ENCODE results near the gene FMO4. TPM values are rescaled to one million over a fixed set of nuclear protein-coding genes. Genes with fewer than 3 reads are reported as not detected.
"Not testable (repeated sequence)": the region's sequence is repeated elsewhere in the genome, so short reads cannot be mapped to it uniquely, and the experiment has no call there.

Gene FMO4
- total RNA-seq, 2 experiments from 2014 or later, result 2.6 to 3.5 TPM

DNA sequence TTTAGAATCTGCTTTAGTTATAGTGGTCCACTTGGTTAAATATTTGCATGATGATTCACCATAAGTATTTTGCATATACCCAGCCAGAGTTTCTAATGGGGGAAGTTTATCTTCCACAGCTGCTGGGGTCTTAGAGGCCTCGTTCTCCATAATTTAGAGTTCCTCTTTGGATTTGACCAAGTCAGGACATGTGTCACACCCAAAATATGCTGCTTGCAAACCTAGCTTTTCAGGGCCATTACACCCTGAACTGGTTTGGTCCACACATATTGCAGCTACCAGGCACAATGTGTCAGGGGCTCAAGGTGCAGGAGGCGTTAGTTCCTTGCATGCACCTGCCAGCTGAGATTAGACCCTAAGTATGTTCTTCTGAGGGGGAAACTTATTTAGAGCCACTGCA, 17.1 kb upstream of the FMO4 start:
- H3K27ac Mint-ChIP-seq, result no peak overlapping the region
- POLR2A ChIA-PET, result no interaction called here
- H3K4me1 Mint-ChIP-seq, result no peaks in the 10 kb centered on the region
- H3K4me3 Mint-ChIP-seq, result no peak overlapping the region
- ATAC-seq (ENCODE audit: low read depth) (no peak), DNase-seq (no peak)
- peaks cover 16% of the 10 kb centered on the region for H3K9me3 Mint-ChIP-seq
- H3K36me3 Mint-ChIP-seq, result no peaks in the 10 kb centered on the region
- H3K27me3 Mint-ChIP-seq, result peaks cover 10% of the 10 kb centered on the region

DNA sequence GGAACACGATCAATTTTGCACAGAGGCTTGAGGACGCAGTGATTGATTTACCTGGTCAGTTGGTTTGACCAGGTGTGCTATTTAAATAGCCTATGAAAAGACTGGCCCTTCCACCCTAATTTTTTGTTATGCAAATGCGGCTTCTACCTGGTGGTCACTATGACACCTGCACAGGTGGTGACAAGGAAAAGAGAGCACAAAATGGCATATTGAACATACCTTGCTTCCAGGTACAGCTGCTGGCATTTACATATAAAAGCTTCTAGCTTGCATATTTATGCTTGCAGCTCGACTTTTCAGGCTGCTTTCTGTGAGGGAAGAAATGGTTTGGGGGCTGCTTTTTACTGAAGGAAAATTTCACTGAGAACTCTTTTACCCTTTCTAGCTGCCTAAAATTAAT, 15.3 kb upstream of the FMO4 start:
- Mint-ChIP-seq H3K27ac (no peak overlapping the region), H3K9me3 (peaks cover 21% of the 10 kb centered on the region), H3K27me3 (peaks cover 17% of the 10 kb centered on the region), H3K4me1 (no peaks in the 10 kb centered on the region), H3K36me3 (no peaks in the 10 kb centered on the region), H3K4me3 (no peak overlapping the region)
- ATAC-seq (ENCODE audit: low read depth), result no peak
- POLR2A ChIA-PET, result no interaction called here
- no peak for DNase-seq

DNA sequence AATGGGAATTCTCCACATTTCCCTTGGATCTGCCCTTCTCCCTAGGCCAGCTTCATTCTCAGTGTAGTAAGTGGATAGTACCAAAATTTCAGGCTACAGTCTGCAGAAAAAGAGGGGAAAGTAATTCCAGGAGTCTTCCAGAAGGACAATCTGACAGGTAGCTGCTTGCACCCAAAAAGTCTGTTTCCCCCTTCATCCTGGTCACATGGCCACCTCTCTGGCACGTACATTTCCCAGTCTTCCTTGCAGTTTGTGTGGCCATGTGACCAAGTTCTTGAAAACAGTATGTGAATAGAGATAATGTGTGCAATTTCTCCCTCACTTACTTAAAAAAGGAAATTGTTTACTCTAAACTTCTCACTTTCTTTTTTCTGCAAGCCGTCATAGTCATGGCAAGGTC, 14.6 kb upstream of the FMO4 start:
- Mint-ChIP-seq H3K27me3 (peaks cover 17% of the 10 kb centered on the region), H3K36me3 (no peaks in the 10 kb centered on the region), H3K9me3 (peaks cover 21% of the 10 kb centered on the region), H3K27ac (no peak overlapping the region), H3K4me1 (no peaks in the 10 kb centered on the region), H3K4me3 (no peak overlapping the region)
- DNase-seq (no peak), ATAC-seq (ENCODE audit: low read depth) (no peak)
- POLR2A ChIA-PET, result no interaction called here

DNA sequence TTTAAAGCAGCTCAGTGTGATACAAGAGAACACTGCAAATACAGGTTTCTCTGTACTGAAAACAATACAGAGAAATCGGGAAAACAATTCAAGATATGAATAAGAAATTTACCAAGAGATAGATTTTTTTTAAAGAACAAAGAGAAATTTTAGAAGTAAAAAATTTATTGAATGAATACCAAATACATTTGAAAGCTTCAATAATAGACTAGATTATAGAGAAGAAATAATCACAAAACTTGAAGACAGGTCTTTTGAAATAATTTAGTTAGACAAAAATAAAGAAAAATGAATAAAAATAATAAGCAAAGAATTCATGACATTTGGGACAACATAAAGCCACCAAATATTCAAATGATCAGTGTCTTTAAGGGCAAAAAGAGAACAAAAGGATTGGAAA, 13.6 kb upstream of the FMO4 start:
- no peak overlapping the region for H3K27ac Mint-ChIP-seq
- H3K27me3 Mint-ChIP-seq, result peaks cover 14% of the 10 kb centered on the region
- no peaks in the 10 kb centered on the region for H3K36me3 Mint-ChIP-seq
- H3K4me3 Mint-ChIP-seq, result no peak overlapping the region
- peaks cover 21% of the 10 kb centered on the region for H3K9me3 Mint-ChIP-seq
- no peaks in the 10 kb centered on the region for H3K4me1 Mint-ChIP-seq
- DNase-seq (no peak), ATAC-seq (ENCODE audit: low read depth) (no peak)
- POLR2A ChIA-PET, result no interaction called here

DNA sequence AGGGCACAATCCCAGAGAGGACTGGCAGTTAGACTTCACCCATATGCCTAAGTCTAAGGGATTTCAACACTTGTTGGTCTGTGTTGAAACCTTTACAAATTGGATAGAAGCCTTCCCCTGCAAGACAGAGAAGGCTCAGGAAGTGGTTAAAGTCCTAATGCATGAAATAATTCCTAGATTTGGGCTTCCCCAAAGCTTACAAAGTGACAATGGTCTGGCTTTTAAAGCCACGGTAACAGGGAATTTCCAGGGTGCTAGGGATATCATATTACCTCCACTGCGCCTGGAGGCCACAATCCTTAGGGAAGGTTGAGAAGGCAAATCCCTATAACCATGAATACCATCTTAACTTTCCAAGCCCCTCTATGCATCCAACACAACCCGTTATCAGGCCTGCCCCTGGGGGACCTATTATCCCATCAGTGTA, 3.3 kb upstream of the FMO4 start:
- H3K4me1 Mint-ChIP-seq, result peaks cover 10% of the 10 kb centered on the region
- POLR2A ChIA-PET, result no interaction called here
- no peak overlapping the region for H3K27ac Mint-ChIP-seq
- no peaks in the 10 kb centered on the region for H3K27me3 Mint-ChIP-seq
- DNase-seq (no peak), ATAC-seq (ENCODE audit: low read depth) (no peak)
- no peak overlapping the region for H3K4me3 Mint-ChIP-seq
- H3K9me3 Mint-ChIP-seq, result no peaks in the 10 kb centered on the region
- H3K36me3 Mint-ChIP-seq, result no peaks in the 10 kb centered on the region

DNA sequence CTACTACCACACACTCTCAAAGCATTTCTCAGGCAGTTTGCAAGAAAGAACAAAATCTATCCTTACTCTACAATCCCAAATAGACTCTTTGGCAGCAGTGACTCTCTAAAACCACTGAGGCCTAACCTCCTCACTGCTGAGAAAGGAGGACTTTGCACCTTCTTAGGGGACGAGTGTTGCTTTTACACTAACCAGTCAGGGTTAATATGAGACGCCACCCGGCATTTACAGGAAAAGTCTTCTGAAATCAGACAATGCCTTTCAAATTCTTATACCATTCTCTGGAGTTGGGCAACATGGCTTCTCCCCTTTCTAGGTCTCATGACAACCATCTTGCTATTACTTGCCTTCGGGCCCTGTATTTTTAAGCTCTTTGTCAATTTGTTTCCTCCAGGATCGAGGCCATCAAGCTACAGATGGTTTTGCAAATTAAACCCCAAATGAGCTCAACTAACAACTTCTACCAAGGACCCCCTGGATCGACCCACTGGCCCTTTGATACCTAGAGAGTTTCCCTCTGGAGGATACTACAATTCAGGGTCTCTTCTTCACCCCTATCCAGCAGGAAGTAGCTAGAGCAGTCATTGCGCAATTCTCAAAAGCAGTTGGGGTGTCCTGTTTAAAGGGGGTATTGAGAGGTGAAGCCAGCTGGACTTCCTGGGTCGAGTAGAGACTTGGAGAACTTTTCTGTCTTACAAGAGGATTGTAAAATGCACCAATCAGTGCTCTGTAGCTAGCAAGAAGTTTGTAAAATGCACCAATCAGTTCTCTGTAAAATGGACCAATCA, 2.0 kb upstream of the FMO4 start:
- no peak overlapping the region for H3K4me3 Mint-ChIP-seq
- POLR2A ChIA-PET, result no interaction called here
- H3K27me3 Mint-ChIP-seq, result no peaks in the 10 kb centered on the region
- H3K9me3 Mint-ChIP-seq, result no peaks in the 10 kb centered on the region
- DNase-seq (no peak), ATAC-seq (ENCODE audit: low read depth) (no peak)
- no peaks in the 10 kb centered on the region for H3K36me3 Mint-ChIP-seq
- H3K27ac Mint-ChIP-seq, result no peak overlapping the region
- peaks cover 10% of the 10 kb centered on the region for H3K4me1 Mint-ChIP-seq

DNA sequence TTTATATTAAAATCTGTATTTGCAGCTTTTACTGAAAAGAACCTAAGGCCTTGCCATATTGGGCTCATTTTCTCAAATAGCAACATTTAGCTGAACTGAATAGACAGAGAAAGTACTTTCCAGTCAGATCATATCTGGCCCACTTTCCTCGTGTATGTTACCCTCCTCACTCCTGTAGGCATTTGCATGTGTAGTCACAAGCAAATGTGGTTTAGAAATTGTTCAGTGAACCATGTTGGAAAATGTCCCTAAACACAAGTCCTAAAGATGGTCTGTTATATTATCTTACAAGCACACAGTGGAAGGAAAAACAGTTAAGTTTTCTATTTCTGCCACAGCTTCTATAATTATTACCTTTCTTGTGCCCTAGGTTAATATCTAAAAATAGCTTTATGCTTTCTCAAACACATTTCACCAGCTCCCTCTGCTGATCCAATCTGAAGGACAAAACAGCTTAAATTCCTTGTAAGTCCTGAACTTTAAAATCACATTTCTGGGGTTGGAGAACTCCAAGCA, 606 bp upstream of the FMO4 start:
- no peaks in the 10 kb centered on the region for H3K36me3 Mint-ChIP-seq
- H3K4me1 Mint-ChIP-seq, result peaks cover 10% of the 10 kb centered on the region
- no peaks in the 10 kb centered on the region for H3K9me3 Mint-ChIP-seq
- peak overlapping the region; percentile 73 for H3K27ac Mint-ChIP-seq
- ATAC-seq (ENCODE audit: low read depth) (no peak), DNase-seq (no peak)
- POLR2A ChIA-PET, result interaction anchor here (0.6 to 0.9 kb wide), 3 partner anchors 64 to 1219 kb away, joined by 3 to 5 read pairs (median 3); no protein-coding TSS in a partner anchor
- no peaks in the 10 kb centered on the region for H3K27me3 Mint-ChIP-seq
- peak overlapping the region; percentile 32 for H3K4me3 Mint-ChIP-seq

DNA sequence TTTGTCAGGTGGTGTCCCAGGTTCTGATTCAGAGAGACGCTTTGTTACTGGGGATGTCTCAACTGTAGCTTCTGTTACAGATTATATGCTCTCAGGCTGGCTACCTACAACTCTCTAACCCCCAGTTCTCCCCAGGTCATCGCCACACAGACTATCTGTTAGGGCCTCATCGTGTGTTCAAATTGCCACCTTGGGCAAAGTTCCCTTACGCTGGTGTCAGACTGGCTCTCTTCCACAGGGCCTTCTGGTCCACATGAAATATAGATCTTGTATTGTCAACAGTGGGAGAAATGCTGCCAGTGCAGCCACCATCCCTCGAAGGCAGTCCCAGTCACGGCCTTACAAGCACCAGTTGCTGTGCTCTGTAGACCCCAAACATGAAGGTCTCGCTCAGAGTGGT, 15.3 kb downstream of the FMO4 start:
- no peaks in the 10 kb centered on the region for H3K9me3 Mint-ChIP-seq
- DNase-seq, result no peak
- no peak overlapping the region for H3K4me3 Mint-ChIP-seq
- H3K4me1 Mint-ChIP-seq, result no peaks in the 10 kb centered on the region
- ATAC-seq (ENCODE audit: low read depth), result no peak
- no peak overlapping the region for H3K27ac Mint-ChIP-seq
- H3K36me3 Mint-ChIP-seq, result no peaks in the 10 kb centered on the region
- H3K27me3 Mint-ChIP-seq, result no peaks in the 10 kb centered on the region
- POLR2A ChIA-PET, result no interaction called here

DNA sequence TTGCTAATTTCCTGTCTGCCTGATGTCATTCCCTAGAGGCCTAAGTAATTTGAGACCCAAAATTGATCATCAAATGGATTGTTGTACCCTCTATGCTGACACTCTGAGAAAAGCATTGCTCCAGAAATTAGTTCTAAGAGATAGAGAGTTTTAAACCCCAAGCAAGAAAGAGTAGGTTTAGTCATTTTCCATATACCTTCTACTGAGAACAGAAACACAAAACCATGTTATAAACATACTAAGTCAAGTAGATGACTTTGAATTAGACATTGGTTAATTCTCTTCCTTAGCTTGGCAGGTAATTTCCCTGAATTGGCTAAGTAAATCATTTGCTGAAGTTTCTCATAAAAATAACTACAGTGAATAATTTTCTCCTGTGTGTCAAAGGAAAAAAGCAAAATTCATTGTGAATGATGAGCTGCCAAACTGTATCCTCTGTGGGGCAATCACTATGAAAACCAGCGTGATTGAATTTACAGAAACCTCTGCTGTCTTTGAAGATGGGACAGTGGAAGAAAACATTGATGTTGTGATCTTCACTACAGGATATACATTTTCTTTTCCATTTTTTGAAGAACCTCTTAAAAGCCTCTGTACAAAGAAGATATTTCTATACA, 20.1 kb downstream of the FMO4 start:
- Mint-ChIP-seq H3K4me1 (no peaks in the 10 kb centered on the region), H3K36me3 (no peaks in the 10 kb centered on the region), H3K27ac (no peak overlapping the region), H3K27me3 (no peaks in the 10 kb centered on the region), H3K9me3 (no peaks in the 10 kb centered on the region), H3K4me3 (no peak overlapping the region)
- DNase-seq, result no peak
- ATAC-seq (ENCODE audit: low read depth), result no peak
- POLR2A ChIA-PET, result no interaction called here

DNA sequence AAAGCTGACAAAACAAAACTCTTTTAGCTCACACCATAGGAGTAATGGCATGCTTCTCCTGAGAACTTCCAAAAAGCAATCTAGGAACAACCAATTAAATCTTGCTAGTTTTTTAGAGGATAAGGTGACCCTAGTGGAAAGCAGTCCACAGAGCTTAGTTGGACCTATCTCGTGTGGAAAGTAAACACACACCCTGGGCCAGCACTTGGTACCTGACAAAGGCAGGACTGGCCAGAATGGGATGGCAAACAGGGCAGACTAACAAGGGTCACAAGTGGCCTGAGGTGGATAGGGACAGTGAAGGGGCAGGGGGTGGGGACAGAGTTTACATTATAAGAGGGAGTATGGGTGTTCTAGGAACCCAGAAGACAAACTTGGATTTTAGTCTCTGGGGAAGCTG, 22.0 kb downstream of the FMO4 start:
- POLR2A ChIA-PET, result no interaction called here
- no peak for ATAC-seq (ENCODE audit: low read depth)

DNA sequence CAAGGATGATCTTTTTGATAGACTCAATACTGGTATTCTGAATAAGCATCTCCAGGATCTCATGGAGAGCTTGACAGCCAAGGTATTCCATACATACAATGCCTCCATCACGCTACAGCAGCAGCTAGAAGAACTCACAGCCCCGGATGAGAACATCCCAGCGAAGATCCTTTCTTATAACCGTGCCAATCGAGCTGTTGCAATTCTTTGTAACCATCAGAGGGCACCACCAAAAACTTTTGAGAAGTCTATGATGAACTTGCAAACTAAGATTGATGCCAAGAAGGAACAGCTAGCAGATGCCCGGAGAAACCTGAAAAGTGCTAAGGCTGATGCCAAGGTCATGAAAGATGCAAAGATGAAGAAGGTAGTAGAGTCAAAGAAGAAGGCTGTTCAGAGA, 25.4 kb downstream of the FMO4 start:
- POLR2A ChIA-PET; H3K36me3 Mint-ChIP-seq; H3K9me3 Mint-ChIP-seq; DNase-seq; H3K4me3 Mint-ChIP-seq; H3K4me1 Mint-ChIP-seq; H3K27ac Mint-ChIP-seq; ATAC-seq (ENCODE audit: low read depth); H3K27me3 Mint-ChIP-seq: not testable (repeated sequence)

More for the DNA sequence above, 22.0 kb downstream of the FMO4 start:
- peaks cover 1% of the 10 kb centered on the region for H3K9me3 Mint-ChIP-seq
- DNase-seq, result no peak
- H3K27ac Mint-ChIP-seq, result no peak overlapping the region
- no peaks in the 10 kb centered on the region for H3K27me3 Mint-ChIP-seq
- H3K4me3 Mint-ChIP-seq, result no peak overlapping the region
- no peaks in the 10 kb centered on the region for H3K36me3 Mint-ChIP-seq
- H3K4me1 Mint-ChIP-seq, result no peaks in the 10 kb centered on the region

DNA sequence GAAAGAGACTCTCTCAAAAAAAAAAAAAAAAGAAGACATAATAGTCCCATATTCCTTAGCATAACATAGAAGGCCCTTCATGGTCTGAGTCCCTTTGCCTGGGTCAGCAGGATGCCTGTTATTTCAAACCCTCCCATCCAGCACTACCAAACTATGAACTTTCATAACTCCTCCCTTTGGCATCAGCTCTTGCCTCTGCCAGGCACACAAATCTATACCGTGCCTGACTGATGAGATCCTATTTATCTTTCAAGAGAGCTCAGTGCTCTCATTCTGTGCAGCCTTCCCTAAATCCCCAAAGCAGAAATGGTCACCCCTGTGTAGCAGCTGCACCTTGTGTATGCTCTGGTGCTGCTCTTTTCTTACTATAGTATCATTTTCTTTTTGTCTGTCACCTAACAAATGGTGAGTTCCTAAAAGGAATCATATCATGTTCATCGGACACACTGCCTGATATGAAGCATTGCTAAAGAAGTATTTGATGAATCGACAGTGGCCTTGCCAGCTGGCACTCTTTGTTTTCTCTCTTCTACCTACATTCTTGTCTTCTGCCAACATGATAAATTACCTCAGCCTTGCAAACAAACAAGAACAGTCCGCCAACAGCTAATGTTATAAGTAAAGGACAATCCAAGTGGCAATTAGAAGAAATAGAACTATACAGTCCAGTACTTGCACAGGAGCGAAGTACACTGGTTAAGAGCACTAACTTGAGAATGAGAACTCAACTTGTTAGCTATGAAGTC, 29.9 kb downstream of the FMO4 start:
- ATAC-seq (ENCODE audit: low read depth) (no peak), DNase-seq (no peak)
- Mint-ChIP-seq H3K36me3 (no peaks in the 10 kb centered on the region), H3K27ac (no peak overlapping the region), H3K4me1 (no peaks in the 10 kb centered on the region), H3K9me3 (peaks cover 19% of the 10 kb centered on the region), H3K27me3 (peaks cover 3% of the 10 kb centered on the region), H3K4me3 (no peak overlapping the region)
- POLR2A ChIA-PET, result no interaction called here

DNA sequence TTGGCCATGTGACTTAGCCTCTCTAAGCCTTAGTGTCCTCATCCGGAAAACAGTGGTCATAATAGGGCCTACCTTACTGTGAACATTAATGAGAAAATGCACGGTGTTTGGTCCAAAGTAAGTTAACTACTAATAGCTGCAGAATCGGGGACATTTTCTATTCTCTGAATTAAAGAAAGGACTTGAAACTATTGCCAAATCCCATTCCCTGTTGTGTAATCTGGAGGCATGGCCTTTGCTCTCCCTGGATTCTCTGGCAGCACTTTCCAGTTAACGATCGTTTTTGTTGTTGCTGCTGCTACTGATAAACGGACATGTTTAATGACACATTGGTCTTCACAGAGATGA, 30.5 kb downstream of the FMO4 start:
- Mint-ChIP-seq H3K36me3 (no peaks in the 10 kb centered on the region), H3K27me3 (peaks cover 3% of the 10 kb centered on the region), H3K27ac (no peak overlapping the region), H3K4me3 (no peak overlapping the region), H3K9me3 (peaks cover 18% of the 10 kb centered on the region), H3K4me1 (no peaks in the 10 kb centered on the region)
- DNase-seq, result no peak
- ATAC-seq (ENCODE audit: low read depth), result no peak
- POLR2A ChIA-PET, result no interaction called here

DNA sequence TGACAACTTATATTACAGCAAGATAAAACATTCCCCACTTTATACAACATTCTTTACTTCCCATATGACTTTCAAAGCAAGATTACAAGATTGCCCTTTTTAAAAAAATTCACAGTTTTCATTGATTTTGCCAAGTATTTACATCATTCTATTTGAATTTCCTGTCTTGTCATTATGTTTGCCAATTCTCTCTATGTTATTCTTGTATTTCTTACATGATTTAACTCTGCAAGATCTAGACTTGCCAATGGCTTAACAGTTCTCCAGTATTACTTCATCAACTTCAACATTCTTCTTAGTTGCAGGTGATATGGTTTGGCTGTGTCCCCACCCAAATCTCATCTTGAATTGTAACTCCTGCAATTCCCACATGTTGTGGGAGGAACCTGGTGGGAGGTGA, 31.6 kb downstream of the FMO4 start:
- DNase-seq, result no peak
- Mint-ChIP-seq H3K36me3 (no peaks in the 10 kb centered on the region), H3K27ac (no peak overlapping the region), H3K9me3 (peaks cover 17% of the 10 kb centered on the region), H3K4me1 (no peaks in the 10 kb centered on the region), H3K4me3 (no peak overlapping the region), H3K27me3 (peaks cover 3% of the 10 kb centered on the region)
- no peak for ATAC-seq (ENCODE audit: low read depth)
- POLR2A ChIA-PET, result no interaction called here
